GM23338 (cell line): ENCODE data around the gene STRIT1. TPM values are rescaled to one million over a fixed set of nuclear protein-coding genes. Genes with fewer than 3 reads are reported as not detected.

Experiments used
- CREB1 ChIP-seq: fragments of 250-450 bp; sonication (Bioruptor Pico); IDR thresholded peaks from 2 replicates; pipeline ENCODE4 v1.5.0; 2020; ENCODE audit warnings: low read depth, mild to moderate bottlenecking, moderate library complexity
- CTCF ChIP-seq, 2 experiments: fragments of 200-600 bp in 1 of 2; sonication (generic) in 1 of 2; conservative IDR thresholded peaks; 2 replicates each; pipeline versions ENCODE4 v1.5.1 to v1.6.1; 2016 to 2017; ENCODE audit warnings: antibody characterized with exemption in 2 of 2, low read depth in 2 of 2, mild to moderate bottlenecking in 2 of 2, moderate library complexity in 1 of 2
- EZH2phosphoT487 ChIP-seq: fragments of 200-600 bp; sonication (generic); IDR thresholded peaks from one replicate; pipeline ENCODE4 v1.8.1; 2018; ENCODE audit warnings: antibody characterized with exemption; ENCODE audit not compliant: unreplicated experiment
- JUNB ChIP-seq: IDR thresholded peaks from one replicate; pipeline ENCODE4 v1.6.1; 2016; ENCODE audit warnings: antibody characterized with exemption; ENCODE audit not compliant: unreplicated experiment
- NANOG ChIP-seq: IDR thresholded peaks from 2 replicates; pipeline ENCODE4 v1.6.1; 2016; ENCODE audit warnings: antibody characterized with exemption, borderline replicate concordance
- POLR2AphosphoS5 ChIP-seq: IDR thresholded peaks from 2 replicates; pipeline ENCODE4 v1.6.1; 2016; ENCODE audit warnings: antibody characterized with exemption, low read depth
- STAT1 ChIP-seq: IDR thresholded peaks from one replicate; pipeline ENCODE4 v1.6.1; 2016; ENCODE audit warnings: antibody characterized with exemption; ENCODE audit not compliant: unreplicated experiment
- ZNF114 ChIP-seq: fragments of 250-450 bp; sonication (Bioruptor Pico); IDR thresholded peaks from 2 replicates; pipeline ENCODE4 v1.5.0; 2020; ENCODE audit warnings: mild to moderate bottlenecking, moderate library complexity
- ZNF331 ChIP-seq: fragments of 250-450 bp; sonication (Bioruptor Pico); IDR thresholded peaks from 2 replicates; pipeline ENCODE4 v1.5.0; 2020; ENCODE audit warnings: low read depth, mild to moderate bottlenecking, moderate library complexity
- ZNF462 ChIP-seq: fragments of 250-450 bp; sonication (Bioruptor Pico); IDR thresholded peaks from 2 replicates; pipeline ENCODE4 v1.5.0; 2020; ENCODE audit warnings: mild to moderate bottlenecking, moderate library complexity
- polyA plus RNA-seq: library from polyadenylated mRNA; unstranded; fragments of >200 nt; fragmentation: Nextera tagmentation; extraction: Ambion mirVana; gene quantifications from 2 replicates; pipeline ENCODE4 v1.2.1, GENCODE V29; 2016
- total RNA-seq: library from RNA; depleted of rRNA; stranded (reverse); fragments of >200 nt; shearing (Covaris generic); gene quantifications from 2 replicates; pipeline ENCODE4 v1.2.3, GENCODE V29; 2014

STRIT1 gene
- total and polyA plus RNA-seq, 2 experiments from 2014 or later, result 1.5 to 1.6 TPM

GRCh38 chr3:155335724-155336354 is 42.4 kb upstream of the STRIT1 start (continued):
- TF ChIP-seq ZNF462 (CRISPR knock-in tag) (no peak), STAT1 (no peak), ZNF331 (CRISPR knock-in tag) (no peak), EZH2phosphoT487 (no peak), JUNB (no peak), ZNF114 (CRISPR knock-in tag) (no peak), CREB1 (CRISPR knock-in tag) (no peak), NANOG (no peak), CTCF (conservative IDR thresholded peaks at IDR 0.05; ENCODE audit: low read depth in 2 of 2) (no peak), POLR2AphosphoS5 (no peak)
